Neural progenitor cell (in vitro differentiated cells): ENCODE measurements around the gene KIF12.

Experiments
- EZH2 ChIP-seq: fragments of 200-600 bp; sonication (generic); IDR thresholded peaks from 2 replicates; pipeline ENCODE4 v1.6.1; 2017; ENCODE audit warnings: antibody characterized with exemption, mild to moderate bottlenecking, moderate library complexity
- TF ChIP-seq, protein P1 (sequence below): fragments of 200-600 bp; sonication (generic); IDR thresholded peaks from 2 replicates; pipeline ENCODE4 v1.5.1; 2017; ENCODE audit warnings: antibody characterized with exemption, mild to moderate bottlenecking

DNA sequence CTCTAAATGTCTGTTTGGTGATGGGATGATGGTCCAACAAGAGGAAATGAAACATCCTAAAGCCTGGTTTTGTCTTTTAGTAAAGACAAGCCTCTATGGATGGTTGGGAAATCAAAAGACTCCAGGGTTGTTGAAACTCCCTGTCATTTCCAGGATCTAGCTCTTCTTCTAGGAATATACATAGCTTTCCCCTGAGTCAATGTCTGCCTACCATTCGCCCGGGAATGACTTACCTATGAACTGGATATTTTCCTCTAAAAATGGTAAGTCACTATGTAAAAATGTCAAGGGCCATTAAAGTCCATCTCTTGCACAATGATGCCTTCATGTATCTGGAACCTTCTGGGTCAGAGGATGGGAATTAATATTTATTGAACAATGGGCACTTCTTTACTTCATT, 11.1 kb upstream of the KIF12 start:
- TF ChIP-seq, protein P1, sequence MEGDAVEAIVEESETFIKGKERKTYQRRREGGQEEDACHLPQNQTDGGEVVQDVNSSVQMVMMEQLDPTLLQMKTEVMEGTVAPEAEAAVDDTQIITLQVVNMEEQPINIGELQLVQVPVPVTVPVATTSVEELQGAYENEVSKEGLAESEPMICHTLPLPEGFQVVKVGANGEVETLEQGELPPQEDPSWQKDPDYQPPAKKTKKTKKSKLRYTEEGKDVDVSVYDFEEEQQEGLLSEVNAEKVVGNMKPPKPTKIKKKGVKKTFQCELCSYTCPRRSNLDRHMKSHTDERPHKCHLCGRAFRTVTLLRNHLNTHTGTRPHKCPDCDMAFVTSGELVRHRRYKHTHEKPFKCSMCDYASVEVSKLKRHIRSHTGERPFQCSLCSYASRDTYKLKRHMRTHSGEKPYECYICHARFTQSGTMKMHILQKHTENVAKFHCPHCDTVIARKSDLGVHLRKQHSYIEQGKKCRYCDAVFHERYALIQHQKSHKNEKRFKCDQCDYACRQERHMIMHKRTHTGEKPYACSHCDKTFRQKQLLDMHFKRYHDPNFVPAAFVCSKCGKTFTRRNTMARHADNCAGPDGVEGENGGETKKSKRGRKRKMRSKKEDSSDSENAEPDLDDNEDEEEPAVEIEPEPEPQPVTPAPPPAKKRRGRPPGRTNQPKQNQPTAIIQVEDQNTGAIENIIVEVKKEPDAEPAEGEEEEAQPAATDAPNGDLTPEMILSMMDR, result no peak
- no peak for TF ChIP-seq EZH2
